Left lung (tissue), 10 donors: Measurements from ENCODE around the gene PACS2. TPM values are rescaled to one million over a fixed set of nuclear protein-coding genes. Genes with fewer than 3 reads are reported as not detected.

Experiments used
- ATAC-seq: fragments of 200-7000 bp; cut with Tn5 transposase; one replicate; pipeline ENCODE4 v1.9.1; 2020; ENCODE audit warnings: moderate library complexity
- DNase-seq, 4 donors: peaks; one replicate each; pipeline ENCODE4 v3.0.0-alpha.2; 2013 to 2020
- H3K27ac ChIP-seq, 2 donors: fragments of 200-600 bp; sonication (generic) in 1 of 2; one replicate each; pipeline versions ENCODE4 v1.5.0 to v1.8.0; 2020 to 2021
- H3K27me3 ChIP-seq, 2 donors: fragments of 200-600 bp; sonication (generic) in 1 of 2; one replicate each; pipeline versions ENCODE4 v1.5.0 to v1.8.0; 2020 to 2021
- H3K36me3 ChIP-seq, 2 donors: fragments of 200-600 bp; sonication (generic) in 1 of 2; one replicate each; pipeline versions ENCODE4 v1.5.0 to v1.8.0; 2020 to 2021
- H3K4me1 ChIP-seq, 2 donors: fragments of 200-600 bp; one replicate each; pipeline ENCODE4 v1.8.0; 2021
- H3K4me3 ChIP-seq, 2 donors: fragments of 200-600 bp; sonication (generic) in 1 of 2; one replicate each; pipeline versions ENCODE4 v1.5.0 to v1.8.0; 2020 to 2021; ENCODE audit warnings: mild to moderate bottlenecking in 1 of 2
- H3K9me3 ChIP-seq, 2 donors: fragments of 200-600 bp; sonication (generic) in 1 of 2; one replicate each; pipeline versions ENCODE4 v1.5.0 to v1.8.0; 2020 to 2021
- intact Hi-C, 2 donors: fragments of 100-400 bp; cut with DNase I; formaldehyde crosslinking; loops; one replicate each; pipeline versions ENCODE4 v1.11.2 to v1.14.2; 2022
- polyA plus RNA-seq, 6 donors: library from polyadenylated mRNA; unstranded; fragments of 120-200 nt; gene quantifications; one replicate each; pipeline ENCODE4 v1.2.1, GENCODE V29; 2013; ENCODE audit not compliant: insufficient read length in 6 of 6
- total RNA-seq, 2 donors: library from RNA; stranded (reverse); fragmentation: NEBNext Ultra II Directional; extraction: Animal tissue kit (Norgen Biotek cat#: 25700); gene quantifications; one replicate each; pipeline ENCODE4 v1.2.1, GENCODE V29; 2021
- TF ChIP-seq, protein P1 (sequence below), 2 donors: fragments of 200-600 bp; sonication (generic) in 1 of 2; IDR thresholded peaks; one replicate each; pipeline versions ENCODE4 v1.5.0 to v1.8.0; 2021; ENCODE audit warnings: antibody characterized with exemption in 2 of 2
- donor health status: DM: no; HTN: yes; CAD: no.
- donor health status: DM: no; HTN: no; CAD: no.

PACS2 gene
- total and polyA plus RNA-seq, 8 donors = 64.6 to 99.3 (median 75.4) TPM

- Histone ChIP-seq H3K36me3 (peaks cover 0 to 80% of the 10 kb centered on the region in 2 donors), H3K4me3 (no peak overlapping the region), H3K27ac (no peak overlapping the region), H3K27me3 (no peaks in the 10 kb centered on the region), H3K9me3 (no peaks in the 10 kb centered on the region), H3K4me1 (peaks cover 0 to under 1% of the 10 kb centered on the region in 2 donors)
- no peak for ATAC-seq
- intact Hi-C loops = no loop called here
- DNase-seq = peak in 1 of 4 donors; percentile 74
- TF ChIP-seq, protein P1, sequence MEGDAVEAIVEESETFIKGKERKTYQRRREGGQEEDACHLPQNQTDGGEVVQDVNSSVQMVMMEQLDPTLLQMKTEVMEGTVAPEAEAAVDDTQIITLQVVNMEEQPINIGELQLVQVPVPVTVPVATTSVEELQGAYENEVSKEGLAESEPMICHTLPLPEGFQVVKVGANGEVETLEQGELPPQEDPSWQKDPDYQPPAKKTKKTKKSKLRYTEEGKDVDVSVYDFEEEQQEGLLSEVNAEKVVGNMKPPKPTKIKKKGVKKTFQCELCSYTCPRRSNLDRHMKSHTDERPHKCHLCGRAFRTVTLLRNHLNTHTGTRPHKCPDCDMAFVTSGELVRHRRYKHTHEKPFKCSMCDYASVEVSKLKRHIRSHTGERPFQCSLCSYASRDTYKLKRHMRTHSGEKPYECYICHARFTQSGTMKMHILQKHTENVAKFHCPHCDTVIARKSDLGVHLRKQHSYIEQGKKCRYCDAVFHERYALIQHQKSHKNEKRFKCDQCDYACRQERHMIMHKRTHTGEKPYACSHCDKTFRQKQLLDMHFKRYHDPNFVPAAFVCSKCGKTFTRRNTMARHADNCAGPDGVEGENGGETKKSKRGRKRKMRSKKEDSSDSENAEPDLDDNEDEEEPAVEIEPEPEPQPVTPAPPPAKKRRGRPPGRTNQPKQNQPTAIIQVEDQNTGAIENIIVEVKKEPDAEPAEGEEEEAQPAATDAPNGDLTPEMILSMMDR (IDR thresholded peaks at IDR 0.05) = no peak
Measured at GRCh38 chr14:105383083-105383730, 68.7 kb downstream of the PACS2 start.

DNA sequence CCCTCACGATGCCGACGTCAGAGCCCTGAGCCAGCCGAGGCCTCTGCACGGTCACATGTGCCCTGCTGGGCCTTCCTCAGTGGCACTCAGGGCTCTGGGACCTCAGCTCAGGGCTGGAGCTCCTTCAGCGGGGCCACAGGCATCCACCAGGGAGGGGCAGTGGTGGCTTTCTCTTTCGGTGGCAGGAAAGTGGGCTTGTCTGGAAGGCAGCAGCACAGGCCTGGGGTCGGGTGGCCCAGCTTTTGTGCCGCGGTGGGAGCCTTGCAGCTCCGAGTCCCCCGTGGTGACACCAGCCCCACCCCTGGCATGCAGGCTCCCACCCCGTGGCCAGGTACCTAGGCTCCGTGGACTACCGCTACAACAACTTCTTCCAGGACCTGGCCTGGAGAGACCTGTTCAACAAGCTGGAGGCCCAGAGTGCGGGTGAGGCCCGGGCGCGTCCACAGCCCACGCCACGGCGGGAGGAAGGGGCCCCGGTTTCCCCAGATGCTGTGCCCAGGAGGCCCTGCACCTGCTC is 69.6 kb downstream of the PACS2 start:
- no peak for ATAC-seq
- TF ChIP-seq, protein P1 (IDR thresholded peaks at IDR 0.05) = no peak
- intact Hi-C loops = no loop called here
- Histone ChIP-seq H3K4me1 (peaks cover 0 to 10% of the 10 kb centered on the region in 2 donors), H3K36me3 (peaks cover 0 to 80% of the 10 kb centered on the region in 2 donors), H3K9me3 (no peaks in the 10 kb centered on the region), H3K27ac (no peak overlapping the region), H3K27me3 (no peaks in the 10 kb centered on the region), H3K4me3 (no peak overlapping the region)
- peak in 1 of 4 donors; percentile 68 for DNase-seq

DNA sequence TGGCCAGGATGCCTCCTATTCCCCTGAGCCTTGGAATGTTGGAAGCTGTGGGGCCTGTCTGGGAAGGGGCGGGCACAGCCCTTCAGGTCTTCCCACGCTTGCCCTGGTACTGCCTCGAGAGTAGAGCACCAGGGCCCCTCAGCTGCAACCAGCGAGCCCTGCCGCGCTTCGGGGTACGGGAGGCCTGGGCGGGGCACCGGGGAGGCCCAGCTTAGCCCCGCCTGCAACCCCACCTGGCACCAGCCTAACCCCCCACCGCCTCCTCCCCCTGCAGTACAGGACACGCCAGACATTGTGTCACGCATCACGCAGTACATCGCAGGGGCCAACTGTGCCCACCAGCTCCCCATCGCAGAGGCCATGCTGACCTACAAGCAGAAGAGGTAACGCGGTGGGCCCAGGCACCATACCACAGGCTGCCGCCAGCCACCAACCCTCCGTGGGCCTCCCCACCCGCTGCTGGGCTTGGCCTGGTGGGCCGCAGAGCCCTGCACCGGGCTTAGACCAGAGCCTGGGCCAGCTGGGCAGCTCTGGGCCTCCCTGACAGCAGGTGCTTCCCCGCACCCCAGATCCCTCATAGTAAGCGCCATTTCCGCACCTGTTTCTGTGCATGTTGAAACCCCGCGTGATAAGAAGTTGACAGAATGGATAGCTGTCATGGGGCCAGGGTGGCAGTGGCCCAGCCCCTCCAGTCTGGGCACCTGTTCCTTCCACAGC is 70.2 kb downstream of the PACS2 start:
- peaks cover 0 to 16% of the 10 kb centered on the region in 2 donors for H3K4me1 ChIP-seq
- no peaks in the 10 kb centered on the region for H3K9me3 ChIP-seq
- no peaks in the 10 kb centered on the region for H3K27me3 ChIP-seq
- DNase-seq (peak in 1 of 4 donors; percentile 76), ATAC-seq (no peak)
- TF ChIP-seq, protein P1 (IDR thresholded peaks at IDR 0.05) = no peak
- intact Hi-C loops = no loop called here
- no peak overlapping the region for H3K27ac ChIP-seq
- H3K36me3 ChIP-seq = peaks cover 0 to 76% of the 10 kb centered on the region in 2 donors
- no peak overlapping the region for H3K4me3 ChIP-seq

DNA sequence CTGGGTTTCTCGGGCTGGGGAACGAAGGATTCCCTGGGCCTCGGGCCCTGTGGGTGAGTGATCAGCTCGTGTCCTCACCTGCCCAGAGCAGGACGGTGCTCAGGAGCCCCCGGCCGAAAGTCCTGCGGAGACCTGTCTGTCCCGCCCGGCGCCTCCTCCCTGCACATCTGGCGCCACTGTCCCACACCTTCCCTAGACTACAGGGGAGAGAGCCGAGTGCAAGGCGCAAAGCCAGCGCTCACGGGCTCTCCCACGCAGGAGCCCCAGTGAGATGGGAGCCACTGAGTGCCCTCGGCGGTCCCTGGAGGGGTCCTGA is 70.7 kb downstream of the PACS2 start:
- H3K27ac ChIP-seq = no peak overlapping the region
- no peaks in the 10 kb centered on the region for H3K27me3 ChIP-seq
- peaks cover 0 to 22% of the 10 kb centered on the region in 2 donors for H3K4me1 ChIP-seq
- no peaks in the 10 kb centered on the region for H3K9me3 ChIP-seq
- TF ChIP-seq, protein P1 (IDR thresholded peaks at IDR 0.05) = no peak
- DNase-seq (peak in 1 of 4 donors; percentile 81), ATAC-seq (no peak)
- H3K4me3 ChIP-seq = no peak overlapping the region
- peaks cover 0 to 71% of the 10 kb centered on the region in 2 donors for H3K36me3 ChIP-seq
- intact Hi-C loops = no loop called here

DNA sequence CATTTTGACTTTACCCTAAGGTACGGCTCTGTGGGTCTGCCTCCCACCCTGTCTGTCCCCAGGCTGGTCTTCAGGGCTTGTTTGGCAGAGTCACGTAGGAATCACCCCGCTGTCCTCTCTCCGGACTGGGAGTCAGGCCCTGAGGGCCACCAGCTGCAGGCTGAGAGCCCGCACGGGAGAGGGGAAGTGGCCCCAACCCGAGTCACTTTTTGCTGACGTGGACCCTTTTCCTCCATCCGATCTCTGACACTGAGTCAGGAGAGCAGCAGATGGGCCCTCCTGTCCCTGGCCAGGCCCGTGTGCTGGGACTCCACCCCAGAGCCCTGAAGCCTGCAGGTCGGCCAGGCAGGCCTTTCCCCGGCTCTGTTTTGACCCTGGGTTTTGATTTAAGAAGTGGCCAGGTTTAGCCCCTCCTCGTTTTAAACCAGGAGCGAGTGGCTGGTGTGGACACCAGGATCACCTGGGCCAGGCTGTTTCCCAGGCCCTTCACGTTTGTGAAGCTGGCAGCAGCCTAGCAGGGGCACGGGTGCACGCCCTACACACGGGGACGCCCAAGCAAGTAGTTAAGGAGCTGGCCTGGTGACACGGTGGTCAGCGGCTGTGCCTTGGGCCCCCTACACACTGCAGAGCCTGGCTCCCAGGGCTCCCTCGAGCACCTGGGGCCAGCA is 71.3 kb downstream of the PACS2 start:
- peak in 1 of 4 donors; percentile 30 for DNase-seq
- no peaks in the 10 kb centered on the region for H3K27me3 ChIP-seq
- H3K4me1 ChIP-seq = peaks cover 0 to 27% of the 10 kb centered on the region in 2 donors
- no peak overlapping the region for H3K4me3 ChIP-seq
- TF ChIP-seq, protein P1 (IDR thresholded peaks at IDR 0.05) = no peak
- no peak for ATAC-seq
- H3K9me3 ChIP-seq = no peaks in the 10 kb centered on the region
- peaks cover 0 to 67% of the 10 kb centered on the region in 2 donors for H3K36me3 ChIP-seq
- H3K27ac ChIP-seq = no peak overlapping the region
- intact Hi-C loops = no loop called here
